ENCODE results near the gene CAP2. TPM values are rescaled to one million over a fixed set of nuclear protein-coding genes. Genes with fewer than 3 reads are reported as not detected.

Gene CAP2
- total RNA-seq, 1 experiment from 2014 or later = 7.2 TPM

DNA sequence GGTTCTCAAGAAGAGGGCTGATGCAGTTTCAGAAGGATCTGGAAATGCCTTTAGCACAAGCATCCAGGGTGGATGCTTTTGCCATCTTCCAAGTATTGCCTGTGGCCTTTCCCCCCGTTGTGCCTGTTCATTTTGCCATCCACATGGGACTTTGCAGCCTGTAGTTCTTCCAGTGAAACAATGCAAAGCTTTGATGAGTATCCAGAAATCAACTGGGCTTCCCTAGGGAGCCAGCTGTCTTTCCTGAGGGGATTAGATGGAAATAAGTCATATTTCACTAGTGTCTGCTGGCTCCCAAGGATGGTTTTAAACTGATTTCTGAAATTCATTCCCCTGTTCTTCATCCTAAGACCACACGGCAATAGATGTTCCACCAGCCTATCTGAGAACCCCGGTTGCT lies 63.3 kb downstream of the CAP2 start:
- ATAC-seq (no peak), DNase-seq (ENCODE audit: low spot score) (no peak)
- Mint-ChIP-seq H3K27me3 (ENCODE audit: low read depth) (no peaks in the 10 kb centered on the region), H3K36me3 (peaks cover 2% of the 10 kb centered on the region; the same call in 1 of the 2 replicates), H3K27ac (no peak overlapping the region), H3K4me1 (peaks cover 17% of the 10 kb centered on the region), H3K4me3 (no peak overlapping the region), H3K9me3 (peaks cover 3% of the 10 kb centered on the region; the same call in 1 of the 2 replicates)
- TF ChIP-seq, protein P1, sequence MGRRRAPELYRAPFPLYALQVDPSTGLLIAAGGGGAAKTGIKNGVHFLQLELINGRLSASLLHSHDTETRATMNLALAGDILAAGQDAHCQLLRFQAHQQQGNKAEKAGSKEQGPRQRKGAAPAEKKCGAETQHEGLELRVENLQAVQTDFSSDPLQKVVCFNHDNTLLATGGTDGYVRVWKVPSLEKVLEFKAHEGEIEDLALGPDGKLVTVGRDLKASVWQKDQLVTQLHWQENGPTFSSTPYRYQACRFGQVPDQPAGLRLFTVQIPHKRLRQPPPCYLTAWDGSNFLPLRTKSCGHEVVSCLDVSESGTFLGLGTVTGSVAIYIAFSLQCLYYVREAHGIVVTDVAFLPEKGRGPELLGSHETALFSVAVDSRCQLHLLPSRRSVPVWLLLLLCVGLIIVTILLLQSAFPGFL (CRISPR knock-in tag; IDR thresholded peaks at IDR 0.05; ENCODE audit: borderline replicate concordance) = no peak
- TF ChIP-seq TP53 (CRISPR knock-in tag; IDR thresholded peaks at IDR 0.05) (no peak), CBFB (CRISPR knock-in tag; IDR thresholded peaks at IDR 0.05; ENCODE audit: low read depth) (no peak), ZBTB21 (CRISPR knock-in tag; IDR thresholded peaks at IDR 0.05; ENCODE audit: borderline replicate concordance) (no peak), ATF2 (CRISPR knock-in tag; IDR thresholded peaks at IDR 0.05; ENCODE audit: borderline replicate concordance, low read depth) (no peak), NFATC4 (CRISPR knock-in tag; IDR thresholded peaks at IDR 0.05) (no peak), AR (CRISPR knock-in tag; IDR thresholded peaks at IDR 0.05) (no peak), NR3C1 (CRISPR knock-in tag; conservative IDR thresholded peaks at IDR 0.05; ENCODE audit: low read depth) (no peak), SMAD4 (CRISPR knock-in tag; IDR thresholded peaks at IDR 0.05) (no peak), NFYB (CRISPR knock-in tag; conservative IDR thresholded peaks at IDR 0.05; ENCODE audit: low read depth) (no peak), ZNF232 (CRISPR knock-in tag; IDR thresholded peaks at IDR 0.05) (no peak), FOXP1 (CRISPR knock-in tag; IDR thresholded peaks at IDR 0.05; ENCODE audit: borderline replicate concordance) (no peak), MYBL2 (CRISPR knock-in tag; IDR thresholded peaks at IDR 0.05) (no peak)
- TF ChIP-seq, protein P2, sequence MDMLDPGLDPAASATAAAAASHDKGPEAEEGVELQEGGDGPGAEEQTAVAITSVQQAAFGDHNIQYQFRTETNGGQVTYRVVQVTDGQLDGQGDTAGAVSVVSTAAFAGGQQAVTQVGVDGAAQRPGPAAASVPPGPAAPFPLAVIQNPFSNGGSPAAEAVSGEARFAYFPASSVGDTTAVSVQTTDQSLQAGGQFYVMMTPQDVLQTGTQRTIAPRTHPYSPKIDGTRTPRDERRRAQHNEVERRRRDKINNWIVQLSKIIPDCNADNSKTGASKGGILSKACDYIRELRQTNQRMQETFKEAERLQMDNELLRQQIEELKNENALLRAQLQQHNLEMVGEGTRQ (CRISPR knock-in tag; IDR thresholded peaks at IDR 0.05) = no peak
- TF ChIP-seq, protein P3, sequence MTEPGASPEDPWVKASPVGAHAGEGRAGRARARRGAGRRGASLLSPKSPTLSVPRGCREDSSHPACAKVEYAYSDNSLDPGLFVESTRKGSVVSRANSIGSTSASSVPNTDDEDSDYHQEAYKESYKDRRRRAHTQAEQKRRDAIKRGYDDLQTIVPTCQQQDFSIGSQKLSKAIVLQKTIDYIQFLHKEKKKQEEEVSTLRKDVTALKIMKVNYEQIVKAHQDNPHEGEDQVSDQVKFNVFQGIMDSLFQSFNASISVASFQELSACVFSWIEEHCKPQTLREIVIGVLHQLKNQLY (CRISPR knock-in tag; IDR thresholded peaks at IDR 0.05) = no peak
- TF ChIP-seq, protein P4, sequence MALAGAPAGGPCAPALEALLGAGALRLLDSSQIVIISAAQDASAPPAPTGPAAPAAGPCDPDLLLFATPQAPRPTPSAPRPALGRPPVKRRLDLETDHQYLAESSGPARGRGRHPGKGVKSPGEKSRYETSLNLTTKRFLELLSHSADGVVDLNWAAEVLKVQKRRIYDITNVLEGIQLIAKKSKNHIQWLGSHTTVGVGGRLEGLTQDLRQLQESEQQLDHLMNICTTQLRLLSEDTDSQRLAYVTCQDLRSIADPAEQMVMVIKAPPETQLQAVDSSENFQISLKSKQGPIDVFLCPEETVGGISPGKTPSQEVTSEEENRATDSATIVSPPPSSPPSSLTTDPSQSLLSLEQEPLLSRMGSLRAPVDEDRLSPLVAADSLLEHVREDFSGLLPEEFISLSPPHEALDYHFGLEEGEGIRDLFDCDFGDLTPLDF (CRISPR knock-in tag; IDR thresholded peaks at IDR 0.05) = no peak
- TF ChIP-seq, protein P5, sequence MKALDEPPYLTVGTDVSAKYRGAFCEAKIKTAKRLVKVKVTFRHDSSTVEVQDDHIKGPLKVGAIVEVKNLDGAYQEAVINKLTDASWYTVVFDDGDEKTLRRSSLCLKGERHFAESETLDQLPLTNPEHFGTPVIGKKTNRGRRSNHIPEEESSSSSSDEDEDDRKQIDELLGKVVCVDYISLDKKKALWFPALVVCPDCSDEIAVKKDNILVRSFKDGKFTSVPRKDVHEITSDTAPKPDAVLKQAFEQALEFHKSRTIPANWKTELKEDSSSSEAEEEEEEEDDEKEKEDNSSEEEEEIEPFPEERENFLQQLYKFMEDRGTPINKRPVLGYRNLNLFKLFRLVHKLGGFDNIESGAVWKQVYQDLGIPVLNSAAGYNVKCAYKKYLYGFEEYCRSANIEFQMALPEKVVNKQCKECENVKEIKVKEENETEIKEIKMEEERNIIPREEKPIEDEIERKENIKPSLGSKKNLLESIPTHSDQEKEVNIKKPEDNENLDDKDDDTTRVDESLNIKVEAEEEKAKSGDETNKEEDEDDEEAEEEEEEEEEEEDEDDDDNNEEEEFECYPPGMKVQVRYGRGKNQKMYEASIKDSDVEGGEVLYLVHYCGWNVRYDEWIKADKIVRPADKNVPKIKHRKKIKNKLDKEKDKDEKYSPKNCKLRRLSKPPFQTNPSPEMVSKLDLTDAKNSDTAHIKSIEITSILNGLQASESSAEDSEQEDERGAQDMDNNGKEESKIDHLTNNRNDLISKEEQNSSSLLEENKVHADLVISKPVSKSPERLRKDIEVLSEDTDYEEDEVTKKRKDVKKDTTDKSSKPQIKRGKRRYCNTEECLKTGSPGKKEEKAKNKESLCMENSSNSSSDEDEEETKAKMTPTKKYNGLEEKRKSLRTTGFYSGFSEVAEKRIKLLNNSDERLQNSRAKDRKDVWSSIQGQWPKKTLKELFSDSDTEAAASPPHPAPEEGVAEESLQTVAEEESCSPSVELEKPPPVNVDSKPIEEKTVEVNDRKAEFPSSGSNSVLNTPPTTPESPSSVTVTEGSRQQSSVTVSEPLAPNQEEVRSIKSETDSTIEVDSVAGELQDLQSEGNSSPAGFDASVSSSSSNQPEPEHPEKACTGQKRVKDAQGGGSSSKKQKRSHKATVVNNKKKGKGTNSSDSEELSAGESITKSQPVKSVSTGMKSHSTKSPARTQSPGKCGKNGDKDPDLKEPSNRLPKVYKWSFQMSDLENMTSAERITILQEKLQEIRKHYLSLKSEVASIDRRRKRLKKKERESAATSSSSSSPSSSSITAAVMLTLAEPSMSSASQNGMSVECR (CRISPR knock-in tag; IDR thresholded peaks at IDR 0.05; ENCODE audit: borderline replicate concordance) = no peak
- TF ChIP-seq, protein P6, sequence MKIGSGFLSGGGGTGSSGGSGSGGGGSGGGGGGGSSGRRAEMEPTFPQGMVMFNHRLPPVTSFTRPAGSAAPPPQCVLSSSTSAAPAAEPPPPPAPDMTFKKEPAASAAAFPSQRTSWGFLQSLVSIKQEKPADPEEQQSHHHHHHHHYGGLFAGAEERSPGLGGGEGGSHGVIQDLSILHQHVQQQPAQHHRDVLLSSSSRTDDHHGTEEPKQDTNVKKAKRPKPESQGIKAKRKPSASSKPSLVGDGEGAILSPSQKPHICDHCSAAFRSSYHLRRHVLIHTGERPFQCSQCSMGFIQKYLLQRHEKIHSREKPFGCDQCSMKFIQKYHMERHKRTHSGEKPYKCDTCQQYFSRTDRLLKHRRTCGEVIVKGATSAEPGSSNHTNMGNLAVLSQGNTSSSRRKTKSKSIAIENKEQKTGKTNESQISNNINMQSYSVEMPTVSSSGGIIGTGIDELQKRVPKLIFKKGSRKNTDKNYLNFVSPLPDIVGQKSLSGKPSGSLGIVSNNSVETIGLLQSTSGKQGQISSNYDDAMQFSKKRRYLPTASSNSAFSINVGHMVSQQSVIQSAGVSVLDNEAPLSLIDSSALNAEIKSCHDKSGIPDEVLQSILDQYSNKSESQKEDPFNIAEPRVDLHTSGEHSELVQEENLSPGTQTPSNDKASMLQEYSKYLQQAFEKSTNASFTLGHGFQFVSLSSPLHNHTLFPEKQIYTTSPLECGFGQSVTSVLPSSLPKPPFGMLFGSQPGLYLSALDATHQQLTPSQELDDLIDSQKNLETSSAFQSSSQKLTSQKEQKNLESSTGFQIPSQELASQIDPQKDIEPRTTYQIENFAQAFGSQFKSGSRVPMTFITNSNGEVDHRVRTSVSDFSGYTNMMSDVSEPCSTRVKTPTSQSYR (CRISPR knock-in tag; IDR thresholded peaks at IDR 0.05) = no peak
- ChIA-PET POLR2A (no interaction called here), CTCF (no interaction called here)
